NCI-H2107 treated with DMSO at 0.1 percent for 48 hours (cell line): ENCODE data around the gene SWAP70.
"Not testable (repeated sequence)": the region's sequence is repeated elsewhere in the genome, so short reads cannot be mapped to it uniquely, and the experiment has no call there.

ENCODE experiments used
- DNase-seq: peaks from one replicate; lab custom pipeline; 2025; ENCODE audit not compliant: unreplicated experiment; lab: John Stamatoyannopoulos, UW

SWAP70 gene

DNA sequence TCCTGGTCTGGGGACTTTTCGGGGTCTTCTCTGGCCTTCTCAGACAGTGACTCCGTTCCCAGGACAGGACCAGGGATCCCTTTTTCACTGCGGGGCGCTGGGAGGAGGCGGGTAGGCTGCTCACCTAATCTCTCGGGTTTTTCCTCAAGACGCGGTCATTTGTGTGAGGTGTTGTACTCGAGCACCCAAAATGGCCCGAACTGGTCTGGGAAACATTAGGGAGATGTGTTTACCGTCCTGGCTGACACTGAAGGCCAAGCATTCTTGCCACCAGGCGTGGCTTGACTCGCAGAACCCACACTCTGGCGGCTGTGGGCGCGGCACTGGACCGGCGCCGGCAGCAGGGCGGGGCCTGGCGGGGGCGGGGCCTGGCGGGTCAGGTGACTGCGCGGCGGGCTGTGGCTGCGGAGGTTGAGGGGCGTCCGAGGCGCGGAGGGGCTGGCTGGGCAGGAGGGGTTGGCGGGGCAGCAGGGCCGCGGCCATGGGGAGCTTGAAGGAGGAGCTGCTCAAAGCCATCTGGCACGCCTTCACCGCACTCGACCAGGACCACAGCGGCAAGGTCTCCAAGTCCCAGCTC is at the start of gene SWAP70:
Gene SWAP70, plus strand, starts transcription at position 379 of the 577 bp plus-strand sequence. Its CDS starts 103 bp downstream, at position 482.
- DNase-seq = no peak

DNA sequence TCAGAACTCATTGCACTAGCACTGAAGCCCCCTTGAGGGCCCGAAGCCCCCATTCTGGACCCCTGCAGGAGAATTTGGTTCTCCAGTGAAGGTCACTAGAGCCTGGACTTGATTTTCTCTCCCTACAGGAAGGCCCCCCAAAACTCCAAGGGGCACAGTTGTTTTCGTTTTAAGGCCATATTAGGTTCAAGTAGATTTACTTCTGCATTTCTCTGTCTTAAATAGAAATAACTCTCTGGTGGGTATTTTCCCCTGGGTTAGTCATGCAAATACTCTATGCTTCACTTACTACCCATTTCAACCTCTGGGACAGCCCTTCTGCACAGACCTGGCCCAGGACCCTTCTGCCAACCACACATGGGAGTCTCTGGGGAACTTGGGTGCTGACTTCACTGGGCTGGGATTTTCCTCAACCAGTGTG is 48.8 kb upstream of the SWAP70 start:
- no peak for DNase-seq

DNA sequence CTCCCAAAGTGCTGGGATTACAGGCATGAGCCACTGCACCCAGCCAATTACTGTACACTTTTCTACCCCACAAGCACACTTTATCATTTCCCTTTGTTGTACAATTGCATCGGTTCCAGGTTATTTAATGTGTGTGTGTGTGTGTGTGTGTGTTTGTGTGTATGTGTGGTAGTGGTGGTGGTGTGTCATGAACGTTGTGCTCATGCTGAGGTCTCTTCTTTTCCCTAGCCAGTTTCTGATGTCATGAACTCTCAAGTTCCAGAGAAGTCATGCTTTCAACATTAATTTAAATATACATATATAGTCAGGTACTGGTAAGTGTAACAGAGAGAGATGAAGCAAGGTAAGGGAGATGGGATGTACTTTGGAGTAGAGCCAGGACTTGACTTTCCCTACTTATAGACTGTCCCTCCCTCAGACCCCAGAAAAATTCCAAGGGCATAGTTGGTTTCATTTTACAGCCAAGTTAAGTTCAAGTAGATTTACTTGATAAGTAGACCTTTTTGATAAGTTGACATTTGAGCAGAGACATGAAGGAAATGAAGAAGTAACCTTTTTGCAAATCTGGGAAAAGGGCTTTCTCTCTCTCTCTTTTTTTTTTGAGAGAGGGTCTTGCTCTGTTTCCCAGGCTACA is 47.7 kb upstream of the SWAP70 start:
- DNase-seq = no peak

DNA sequence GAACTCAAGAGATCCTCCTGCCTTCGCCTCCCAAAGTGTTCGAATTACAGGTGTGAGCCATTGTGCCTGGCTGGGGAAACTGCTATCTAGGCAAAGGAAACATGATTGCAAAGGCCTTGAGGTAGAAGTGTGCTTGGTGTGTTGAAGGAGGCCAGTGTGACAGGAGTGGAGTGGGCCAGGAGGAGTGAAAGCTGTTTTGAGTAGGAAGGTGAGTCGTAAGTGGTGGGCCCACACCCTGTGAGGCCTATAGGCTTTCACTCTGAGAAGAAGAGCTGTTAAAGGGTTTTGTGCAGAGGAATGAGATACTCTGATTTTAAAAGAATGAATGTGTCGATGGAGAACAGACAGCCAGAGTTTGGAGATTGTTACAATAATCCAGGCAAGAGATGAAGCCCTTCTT is 47.0 kb upstream of the SWAP70 start:
- DNase-seq = no peak

DNA sequence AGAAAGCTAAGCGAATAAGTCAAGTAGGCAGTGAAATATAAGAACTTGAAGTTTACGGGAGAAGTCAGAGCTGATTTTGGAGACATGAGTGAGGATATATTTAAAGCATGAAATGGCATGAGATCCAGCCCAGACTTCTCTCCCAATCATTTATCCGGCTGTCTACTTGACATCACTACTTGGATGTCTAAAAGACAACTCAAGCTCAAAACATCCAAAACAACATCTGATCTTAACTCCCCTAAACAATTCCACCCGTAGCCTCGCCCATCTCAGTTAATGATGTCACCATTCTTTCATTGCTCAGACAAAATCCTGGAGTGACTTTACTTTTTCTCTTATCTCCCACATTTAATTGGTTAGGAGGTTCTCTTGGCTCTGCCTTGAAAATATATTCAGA is 45.9 kb upstream of the SWAP70 start:
- no peak for DNase-seq

DNA sequence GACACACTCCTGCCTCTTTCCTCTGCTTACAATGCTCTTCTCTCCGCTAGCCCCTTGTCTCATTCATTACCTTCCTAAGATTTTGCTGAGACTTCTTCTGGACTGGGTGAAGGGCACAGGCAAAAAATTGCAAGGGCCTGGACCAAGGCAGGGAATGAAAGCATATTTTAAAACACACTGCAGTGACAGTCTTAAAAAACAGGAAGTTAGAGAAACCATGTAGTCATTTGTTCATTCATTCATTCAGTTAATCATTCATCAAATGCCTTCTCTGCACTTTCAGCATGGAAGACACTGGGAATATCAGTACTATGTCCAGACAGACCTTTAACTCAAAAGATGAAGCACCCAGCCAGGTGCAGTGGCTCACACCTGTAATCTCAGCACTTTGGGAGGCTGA is 44.9 kb upstream of the SWAP70 start:
- DNase-seq = no peak

DNA sequence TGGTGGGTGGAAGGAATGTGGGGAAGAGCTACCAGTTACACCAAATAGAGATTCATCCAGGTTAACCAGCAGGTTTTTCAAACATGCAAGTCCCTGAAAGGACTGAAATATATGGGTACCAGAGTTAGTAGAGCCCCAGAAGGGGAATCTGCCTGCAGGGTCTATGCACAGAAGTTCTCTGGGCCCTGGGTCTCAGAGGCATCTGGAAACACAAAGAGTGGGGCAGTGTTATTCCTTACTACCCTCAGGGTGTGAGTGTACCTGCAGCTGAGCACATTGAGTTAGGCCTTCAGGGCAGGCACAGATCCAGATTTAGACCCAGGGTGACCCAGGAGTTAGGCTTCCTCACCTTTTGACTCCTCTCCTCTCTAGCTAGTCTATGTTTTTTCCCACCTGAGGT is 43.9 kb upstream of the SWAP70 start:
- no peak for DNase-seq

DNA sequence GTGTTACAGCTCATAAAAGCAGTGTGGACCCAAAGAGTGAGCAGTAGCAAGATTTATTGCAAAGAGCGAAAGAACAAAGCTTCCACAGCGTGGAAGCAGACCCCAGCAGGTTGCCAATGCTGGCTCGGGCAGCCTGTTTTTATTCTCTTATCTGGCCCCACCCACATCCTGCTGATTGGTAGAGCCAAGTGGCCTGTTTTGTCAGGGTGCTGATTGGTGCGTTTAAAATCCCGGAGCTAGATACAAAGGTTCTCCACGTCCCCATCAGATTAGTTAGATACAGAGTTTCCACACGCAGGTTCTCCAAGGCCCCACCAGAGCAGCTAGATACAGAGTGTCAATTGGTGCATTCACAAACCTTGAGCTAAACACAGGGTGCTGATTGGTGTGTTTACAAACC is 41.5 kb upstream of the SWAP70 start:
- not testable (repeated sequence) for DNase-seq

DNA sequence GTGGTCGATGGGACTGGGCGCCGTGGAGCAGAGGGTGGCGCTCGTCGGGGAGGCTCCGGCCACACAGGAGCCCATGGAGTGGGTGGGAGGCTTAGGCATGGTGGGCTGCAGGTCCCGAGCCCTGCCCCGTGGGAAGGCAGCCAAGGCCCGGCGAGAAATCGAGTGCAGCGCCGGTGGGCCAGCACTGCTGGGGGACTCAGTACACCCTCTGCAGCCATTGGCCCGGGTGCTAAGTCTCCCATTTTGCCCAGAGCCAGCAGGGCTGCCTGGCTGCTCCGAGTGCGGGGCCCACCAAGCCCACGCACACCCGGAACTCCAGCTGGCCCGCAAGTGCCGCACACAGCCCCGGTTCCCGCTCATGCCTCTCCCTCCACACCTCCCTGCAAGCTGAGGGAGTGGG is 40.8 kb upstream of the SWAP70 start:
- not testable (repeated sequence) for DNase-seq

DNA sequence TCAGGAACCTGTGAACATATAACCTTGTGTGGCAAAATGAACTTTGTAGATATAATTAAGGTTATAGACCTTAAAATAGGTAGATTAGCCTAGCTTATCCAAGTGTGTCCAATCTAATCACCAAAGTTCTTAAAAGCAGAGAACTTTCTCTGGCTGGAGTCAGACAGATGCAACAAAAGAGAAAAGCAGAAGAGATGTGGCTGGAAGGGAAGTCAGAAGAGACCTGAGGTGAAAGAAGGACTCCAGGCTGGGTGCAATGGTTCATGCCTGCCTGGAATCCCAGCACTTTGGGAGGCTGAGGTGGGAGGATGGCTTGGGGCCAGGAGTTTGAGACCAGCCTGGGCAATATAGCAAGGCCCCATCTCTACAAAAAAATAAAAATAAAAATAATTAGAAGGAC is 39.4 kb upstream of the SWAP70 start:
- no peak for DNase-seq

DNA sequence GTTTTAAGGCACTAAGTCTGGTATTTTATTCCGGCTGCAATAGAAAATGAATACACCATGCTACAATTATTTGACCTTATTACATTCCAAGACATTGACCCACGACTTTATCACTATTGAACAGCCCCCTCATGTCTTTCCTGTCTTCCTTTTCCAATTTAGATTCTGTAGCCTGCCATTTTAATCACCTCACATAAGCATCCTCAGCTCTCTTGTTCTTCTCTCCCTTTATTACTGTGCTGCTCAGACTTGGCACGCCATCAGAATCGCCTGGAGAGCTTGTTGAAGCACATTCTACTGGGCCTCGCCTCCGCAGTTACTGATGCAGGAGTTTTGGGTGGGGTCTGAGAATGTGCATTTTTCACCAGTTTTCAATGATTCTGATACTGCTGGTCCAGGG is 38.7 kb upstream of the SWAP70 start:
- DNase-seq = no peak

DNA sequence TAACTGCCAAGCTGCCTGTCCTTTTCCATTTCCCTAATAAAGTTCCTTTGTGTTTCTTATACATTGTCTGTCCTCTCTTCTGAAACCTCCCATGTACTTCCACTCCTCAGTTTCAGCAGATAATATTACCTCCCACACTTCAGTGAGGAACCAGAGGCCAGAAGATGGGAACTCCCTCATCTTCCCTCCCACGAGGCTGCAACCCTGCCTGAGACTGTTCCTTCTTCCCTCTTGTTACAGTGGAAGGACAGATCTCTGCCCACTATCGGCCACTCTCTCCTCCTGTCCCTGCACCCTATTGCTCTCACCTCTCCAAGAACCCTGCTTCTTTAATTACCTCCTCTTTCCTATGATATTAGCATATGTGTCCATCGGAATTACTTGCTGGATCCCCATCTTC is 38.1 kb upstream of the SWAP70 start:
- DNase-seq = no peak

DNA sequence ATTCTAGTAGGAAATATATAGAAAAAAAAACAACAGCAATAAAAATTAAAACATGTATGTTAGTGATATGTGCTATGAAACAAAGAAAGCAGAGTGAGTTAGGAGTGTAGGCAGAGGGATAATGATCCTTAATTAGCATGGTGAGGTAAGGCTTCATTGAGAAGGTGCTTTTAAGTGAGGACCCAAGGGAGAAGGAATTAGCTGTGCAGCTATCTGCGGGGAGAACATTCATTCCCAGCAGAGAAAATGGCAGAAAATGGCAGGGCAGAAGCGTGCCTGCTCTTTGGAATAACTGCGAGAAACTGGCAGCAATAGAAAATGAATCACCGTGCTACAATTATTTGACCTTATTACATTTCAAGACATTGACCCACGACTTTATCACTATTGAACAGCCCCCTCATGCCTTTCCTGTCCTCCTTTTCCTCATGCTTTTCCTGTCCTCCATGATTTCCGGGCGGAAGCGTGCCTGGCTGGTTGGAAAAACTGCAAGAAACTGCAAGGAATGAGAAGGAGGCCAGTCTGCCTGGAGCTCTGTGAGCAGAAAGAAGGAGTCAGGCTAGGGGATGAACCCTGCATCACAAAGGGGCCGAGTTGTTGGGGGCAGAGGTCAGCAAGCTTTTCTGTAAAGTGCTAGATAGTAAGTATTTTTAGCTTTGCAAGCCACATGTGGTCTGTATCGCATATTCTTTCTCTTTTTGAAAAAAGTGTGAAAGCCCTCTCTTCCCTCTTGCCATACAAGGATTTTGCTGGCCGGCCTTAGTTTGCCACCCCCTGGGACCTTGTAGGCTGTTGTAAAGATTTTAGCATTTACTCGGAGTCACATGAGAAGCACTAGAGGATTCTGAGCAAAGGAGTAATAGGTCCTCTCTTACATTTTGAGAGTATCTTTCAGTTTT is 37.1 kb upstream of the SWAP70 start:
- DNase-seq = no peak

DNA sequence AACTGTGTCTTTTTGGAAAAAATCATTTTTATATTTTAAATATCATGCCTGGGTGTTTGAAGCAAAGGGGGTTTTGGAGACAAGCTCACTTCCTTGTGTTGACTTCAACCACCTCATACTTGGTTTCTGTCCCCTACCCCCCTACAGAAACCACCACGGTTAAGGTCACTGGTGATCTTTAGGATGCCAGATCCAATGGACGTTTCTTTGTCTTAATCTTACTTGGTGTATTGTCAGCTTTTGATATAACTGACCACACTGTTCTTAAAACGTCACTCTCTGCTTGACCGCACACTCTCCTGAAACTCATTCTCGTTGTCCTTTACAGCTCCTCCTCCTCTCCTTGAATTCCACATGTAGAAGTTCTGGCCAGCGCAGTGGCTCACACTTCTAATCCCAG is 34.8 kb upstream of the SWAP70 start:
- no peak for DNase-seq

DNA sequence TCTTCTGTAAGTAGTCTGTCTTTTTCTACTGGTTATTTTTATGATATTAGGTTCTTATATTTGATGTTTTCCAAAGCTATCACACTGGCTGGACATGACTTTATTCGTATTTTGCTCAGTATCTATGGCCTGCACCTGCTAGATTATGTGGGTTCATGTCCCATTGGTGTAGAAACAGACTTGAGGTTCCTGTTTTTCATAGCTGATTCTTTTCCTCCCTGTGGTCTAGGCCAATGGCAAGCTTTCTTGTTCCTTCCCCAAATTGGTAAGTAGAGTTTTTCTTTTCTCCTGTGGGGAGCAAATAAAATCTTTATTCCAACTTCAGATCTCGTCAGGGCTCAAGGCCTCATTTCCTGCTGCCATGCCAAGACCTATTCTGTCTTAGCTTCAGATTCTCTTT is 30.2 kb upstream of the SWAP70 start:
- no peak for DNase-seq

DNA sequence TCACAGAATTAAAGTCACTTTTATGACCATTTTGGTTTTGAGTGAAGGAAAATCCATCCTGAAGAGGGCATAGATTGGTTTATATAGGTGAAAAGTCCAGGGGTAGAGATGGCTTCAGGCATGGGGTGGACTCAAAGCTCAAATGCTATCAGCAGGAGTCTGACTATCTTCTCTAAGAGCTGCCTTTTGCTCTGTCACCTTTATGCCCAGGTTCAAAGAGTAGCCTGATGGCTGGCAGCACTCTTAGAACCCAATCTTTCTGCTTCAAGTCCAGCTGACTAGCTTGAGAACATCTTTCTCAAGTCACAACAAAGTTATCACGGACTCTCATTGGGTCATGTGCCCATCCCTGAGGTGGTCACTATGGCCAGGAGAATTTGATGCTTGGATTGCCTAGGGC is 27.2 kb upstream of the SWAP70 start:
- no peak for DNase-seq

DNA sequence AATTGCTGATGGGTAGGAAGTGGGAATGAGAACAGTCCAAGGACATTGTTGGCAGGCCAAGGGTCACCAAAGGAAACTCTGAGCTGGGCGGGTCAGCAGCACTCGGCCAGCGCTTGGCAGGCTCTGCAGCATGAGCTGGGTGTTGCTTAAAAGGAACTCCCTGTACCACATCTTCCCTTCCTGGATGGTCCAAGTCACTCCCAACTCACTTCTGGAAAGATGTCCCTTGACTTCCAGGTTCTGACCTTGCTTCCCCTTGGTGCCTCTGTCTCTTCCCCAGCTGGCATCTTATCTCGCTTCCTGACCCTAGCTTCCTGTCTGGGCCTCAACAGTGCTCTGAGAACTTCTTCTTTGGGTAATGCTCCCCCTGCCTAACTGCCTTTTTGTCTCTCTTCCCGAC is 24.8 kb upstream of the SWAP70 start:
- no peak for DNase-seq

DNA sequence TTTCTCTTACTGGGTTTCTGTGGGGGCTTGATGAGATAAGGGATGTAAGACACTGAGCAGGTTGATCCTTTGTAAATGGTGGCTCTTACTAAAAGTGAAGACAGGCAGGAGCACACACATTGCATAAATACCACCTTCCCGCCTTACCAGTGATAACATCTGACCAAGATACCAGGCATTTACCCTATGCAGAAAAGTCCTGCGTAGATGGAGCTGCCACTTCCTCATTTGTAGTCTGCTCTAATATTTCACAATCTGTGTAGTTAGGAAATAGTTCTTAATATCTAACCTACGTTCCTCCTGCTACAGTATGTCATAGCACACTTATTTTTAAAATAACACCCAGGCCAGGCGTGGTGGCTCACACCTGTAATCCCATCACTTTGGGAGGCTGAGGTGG is 23.9 kb upstream of the SWAP70 start:
- no peak for DNase-seq

DNA sequence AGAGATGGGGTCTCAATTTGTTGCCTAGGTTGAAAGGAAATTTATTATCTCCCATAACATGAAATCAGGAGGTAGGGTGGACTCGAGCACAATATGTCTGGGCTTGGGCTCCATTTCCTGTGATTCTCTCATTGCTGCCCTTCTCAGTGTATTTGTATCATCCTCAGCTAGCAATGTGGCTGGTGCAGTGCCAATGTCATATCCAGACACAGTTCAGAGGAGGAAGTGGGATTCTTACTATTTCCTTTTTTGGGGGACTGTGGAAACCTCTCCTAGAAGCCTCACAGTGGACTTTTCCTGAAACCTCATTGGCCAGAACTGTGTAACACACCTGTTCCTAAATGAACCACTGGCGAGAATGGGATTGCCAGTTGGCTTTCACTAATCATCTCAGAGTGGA is 21.0 kb upstream of the SWAP70 start:
- DNase-seq = no peak

DNA sequence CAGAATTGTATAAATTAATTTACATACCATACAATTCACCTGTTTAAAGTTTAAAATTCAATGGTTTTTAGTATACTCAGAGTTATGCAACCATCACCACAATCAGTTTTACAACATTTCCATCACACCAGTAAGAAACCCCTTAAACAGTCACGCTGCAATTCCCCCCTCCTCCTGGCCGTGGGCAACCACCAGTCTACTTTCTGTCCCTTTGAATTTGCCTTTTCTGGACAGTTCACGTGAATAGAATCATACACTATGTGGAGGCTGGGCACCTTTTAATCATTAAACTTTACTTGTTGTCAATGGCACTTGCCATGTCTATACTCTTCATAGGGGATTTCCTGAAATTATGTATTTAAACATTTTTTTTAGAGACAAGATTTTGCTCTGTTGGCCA is 20.1 kb upstream of the SWAP70 start:
- DNase-seq = no peak

DNA sequence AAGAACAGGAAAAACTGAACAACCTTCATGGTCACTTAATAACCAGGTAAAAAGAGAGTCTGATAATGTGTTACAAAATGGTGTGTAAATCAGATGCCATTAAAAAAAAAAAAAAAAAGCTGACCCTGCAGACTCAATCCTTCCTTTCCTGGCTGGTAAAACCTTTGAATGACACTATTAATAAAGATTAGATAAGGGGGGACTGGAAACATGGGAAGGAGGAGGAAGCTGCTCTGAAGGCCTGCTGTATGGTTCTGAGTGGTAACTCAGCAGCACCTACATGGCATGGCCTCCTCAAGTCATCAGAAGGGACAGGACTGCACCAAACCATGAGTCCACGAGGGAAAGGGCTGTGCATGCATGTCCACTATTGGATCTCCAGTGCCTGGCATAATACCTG is 18.0 kb upstream of the SWAP70 start:
- no peak for DNase-seq

DNA sequence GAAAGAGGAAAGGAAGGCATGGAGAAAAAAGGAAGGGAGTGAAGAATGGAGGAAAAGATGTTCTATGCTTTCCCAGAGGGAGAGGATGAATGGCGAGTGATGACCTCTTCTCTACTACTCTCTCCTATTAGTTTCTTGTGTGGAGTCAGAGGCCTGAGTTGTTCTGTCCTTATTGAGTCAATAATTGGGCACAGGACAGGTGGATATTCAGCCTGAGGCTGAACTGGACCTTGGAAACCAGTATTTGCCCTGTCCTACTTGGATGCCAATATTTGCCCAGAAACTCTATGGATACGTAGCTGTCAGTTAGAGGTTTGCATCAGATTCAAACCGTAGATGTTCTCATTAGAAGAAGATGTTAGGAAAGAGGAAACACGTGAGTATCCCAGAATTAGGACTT is 17.6 kb upstream of the SWAP70 start:
- no peak for DNase-seq
